GM23248 (cell line): ENCODE data around the gene CSRP2. TPM values are rescaled to one million over a fixed set of nuclear protein-coding genes. Genes with fewer than 3 reads are reported as not detected.

Experiments used
- DNase-seq: peaks from one replicate; pipeline ENCODE4 v3.0.0-alpha.2; 2015
- H2AFZ ChIP-seq: fragments of 200-600 bp; sonication (generic); 2 replicates; pipeline ENCODE4 v1.6.1; 2016; ENCODE audit warnings: antibody characterized with exemption
- H3F3A ChIP-seq: fragments of 200-600 bp; sonication (generic); 2 replicates; pipeline ENCODE4 v1.6.1; 2016; ENCODE audit warnings: mild to moderate bottlenecking, antibody characterized with exemption, mixed run types; ENCODE audit not compliant: insufficient read depth
- H3K27ac ChIP-seq: fragments of 200-600 bp; sonication (generic); 2 replicates; pipeline ENCODE4 v1.5.1; 2016; ENCODE audit warnings: mild to moderate bottlenecking
- H3K27me3 ChIP-seq: fragments of 200-600 bp; sonication (generic); replicated peaks from 2 replicates; pipeline ENCODE4 v1.6.1; 2016; ENCODE audit warnings: mild to moderate bottlenecking; ENCODE audit not compliant: insufficient read depth
- H3K36me3 ChIP-seq: fragments of 200-600 bp; sonication (generic); 2 replicates; pipeline ENCODE4 v1.6.1; 2016; ENCODE audit warnings: low read depth, mild to moderate bottlenecking
- H3K4me1 ChIP-seq: fragments of 200-600 bp; sonication (generic); 2 replicates; pipeline ENCODE4 v1.6.1; 2016; ENCODE audit warnings: mild to moderate bottlenecking; ENCODE audit not compliant: insufficient read depth
- H3K4me2 ChIP-seq: fragments of 200-600 bp; sonication (generic); one replicate; pipeline ENCODE4 v1.6.1; 2016; ENCODE audit warnings: mild to moderate bottlenecking; ENCODE audit not compliant: unreplicated experiment
- H3K4me3 ChIP-seq: fragments of 200-600 bp; sonication (generic); 2 replicates; pipeline ENCODE4 v1.5.1; 2016; ENCODE audit warnings: mild to moderate bottlenecking
- H3K79me2 ChIP-seq: fragments of 200-600 bp; sonication (generic); 2 replicates; pipeline ENCODE4 v1.6.1; 2016; ENCODE audit warnings: mild to moderate bottlenecking; ENCODE audit not compliant: insufficient read depth
- H3K9ac ChIP-seq: fragments of 200-600 bp; sonication (generic); 2 replicates; pipeline ENCODE4 v1.6.1; 2016; ENCODE audit warnings: mild to moderate bottlenecking
- H3K9me2 ChIP-seq: fragments of 200-600 bp; sonication (generic); 2 replicates; pipeline ENCODE4 v1.6.1; 2016; ENCODE audit warnings: mixed run types, mild to moderate bottlenecking, moderate library complexity; ENCODE audit not compliant: insufficient read depth
- H3K9me3 ChIP-seq: fragments of 200-600 bp; sonication (generic); one replicate; pipeline ENCODE4 v1.6.1; 2017; ENCODE audit warnings: low read depth
- H4K20me1 ChIP-seq: fragments of 200-600 bp; sonication (generic); 2 replicates; pipeline ENCODE4 v1.6.0; 2016; ENCODE audit not compliant: insufficient read depth
- EZH2 ChIP-seq: fragments of 200-600 bp; sonication (generic); IDR thresholded peaks from 2 replicates; pipeline ENCODE4 v1.6.1; 2018; ENCODE audit warnings: antibody characterized with exemption, mild to moderate bottlenecking; ENCODE audit not compliant: insufficient read depth, poor library complexity, severe bottlenecking
- EZH2phosphoT487 ChIP-seq: fragments of 200-600 bp; sonication (generic); IDR thresholded peaks from 2 replicates; pipeline ENCODE4 v1.6.1; 2018; ENCODE audit warnings: antibody characterized with exemption, moderate library complexity, mild to moderate bottlenecking, low read depth; ENCODE audit not compliant: insufficient read depth
- WGBS, 2 experiments: methylation state at CpG; one replicate each; pipeline ENCODE4 v1.1.6; 2015 to 2017; ENCODE audit warnings: low lambda C conversion rate in 2 of 2, low coverage in 1 of 2; ENCODE audit errors: missing lambda C conversion rate in 2 of 2; 5-methylcytosine and 5-hydroxymethylcytosine counted together
- in situ Hi-C: fragments of 300-500 bp; cut with MboI; formaldehyde crosslinking; loops from 2 replicates; pipeline ENCODE4 v1.15.0; 2020
- polyA plus RNA-seq: library from polyadenylated mRNA; unstranded; fragments of >200 nt; fragmentation: Nextera tagmentation; extraction: Ambion mirVana; gene quantifications from 2 replicates; pipeline ENCODE4 v1.2.1, GENCODE V29; 2016
- total RNA-seq: library from RNA; depleted of rRNA; stranded (reverse); fragments of >200 nt; shearing (Covaris generic); gene quantifications from 2 replicates; pipeline ENCODE4 v1.2.3, GENCODE V29; 2014

Gene CSRP2
- total and polyA plus RNA-seq, 2 experiments from 2014 or later: 53.0 to 80.5 TPM

DNA sequence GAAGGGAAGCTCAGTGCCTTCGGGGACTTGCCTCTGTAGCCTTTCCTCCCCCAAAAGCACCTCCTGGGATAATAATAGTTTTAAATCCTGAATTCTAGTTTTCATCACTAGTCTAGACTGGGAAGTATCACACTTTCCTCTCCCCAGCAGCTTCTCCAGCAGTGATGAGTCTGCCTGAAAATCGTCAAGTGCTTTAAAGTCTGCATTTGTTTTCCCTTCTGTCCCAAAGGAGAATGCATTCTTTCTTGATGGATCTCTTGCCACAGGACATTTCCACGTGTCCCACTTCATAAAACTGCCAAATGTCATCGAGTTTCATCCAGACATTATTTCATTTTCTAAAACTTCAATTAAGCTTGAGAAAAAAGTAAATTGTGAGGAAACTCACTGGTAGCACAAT lies 15.0 kb downstream of the CSRP2 start:
- TF ChIP-seq EZH2 (no peak), EZH2phosphoT487 (peak; percentile 83; the same call in 1 of the 2 replicates)
- Histone ChIP-seq H3K9ac (peak overlapping the region; percentile 61), H3K27ac (peak overlapping the region; percentile 87), H3K27me3 (no peaks in the 10 kb centered on the region), H3K4me1 (peaks cover 31% of the 10 kb centered on the region), H3K9me3 (no peaks in the 10 kb centered on the region), H2AFZ (no peak overlapping the region), H3K9me2 (no peaks in the 10 kb centered on the region), H3F3A (peaks cover 50% of the 10 kb centered on the region), H3K4me2 (peak overlapping the region; percentile 76), H3K79me2 (no peaks in the 10 kb centered on the region), H3K36me3 (no peaks in the 10 kb centered on the region), H4K20me1 (no peaks in the 10 kb centered on the region), H3K4me3 (peak overlapping the region; percentile 60)
- 1 to 2% methylated on average over 4 of the region's 4 CpGs for WGBS, 2 experiments
- DNase-seq: peak; percentile 80
- in situ Hi-C loops: no loop called here

DNA sequence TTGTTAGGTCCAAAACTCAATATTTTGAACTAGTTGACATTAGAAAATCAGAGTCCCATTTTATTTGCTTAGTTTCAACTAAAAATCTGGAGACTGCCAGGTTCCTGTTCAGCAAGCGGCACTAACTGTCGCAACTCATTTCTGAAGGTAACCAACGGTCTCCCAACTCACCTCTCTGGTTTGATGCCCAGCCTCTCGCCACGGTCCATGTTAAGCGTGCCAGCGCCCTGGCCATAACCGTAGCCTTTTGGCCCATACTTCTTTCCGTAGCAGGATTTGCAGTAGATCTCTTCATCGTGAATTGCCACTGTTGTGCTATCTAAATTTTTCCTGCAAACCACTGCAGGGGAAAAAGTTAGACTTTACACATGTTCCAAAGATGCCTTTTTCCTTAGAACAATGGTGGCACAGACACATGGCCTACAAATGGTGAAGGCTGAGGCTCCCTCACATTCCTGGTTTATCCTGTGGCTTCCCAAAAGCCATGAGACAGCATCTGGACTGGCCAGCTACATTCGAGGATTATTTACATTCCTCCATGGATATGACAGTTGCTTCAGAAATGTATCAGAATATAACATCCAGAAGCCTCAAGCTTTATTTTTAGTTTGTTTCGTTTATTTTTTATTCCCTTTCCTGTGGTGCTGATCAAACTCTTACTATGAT lies 15.7 kb downstream of the CSRP2 start:
- peak overlapping the region; percentile 60 for H3K4me3 ChIP-seq
- peaks cover 50% of the 10 kb centered on the region for H3F3A ChIP-seq
- no peak for TF ChIP-seq EZH2phosphoT487
- no peaks in the 10 kb centered on the region for H3K9me2 ChIP-seq
- H3K9me3 ChIP-seq: no peaks in the 10 kb centered on the region
- peak overlapping the region; percentile 87 for H3K27ac ChIP-seq
- H3K36me3 ChIP-seq: no peaks in the 10 kb centered on the region
- H3K4me1 ChIP-seq: peaks cover 31% of the 10 kb centered on the region
- no peaks in the 10 kb centered on the region for H3K79me2 ChIP-seq
- H3K4me2 ChIP-seq: peak overlapping the region; percentile 76
- H2AFZ ChIP-seq: no peak overlapping the region
- WGBS, 2 experiments: 77 to 78% methylated on average over 12 of the region's 12 CpGs
- in situ Hi-C loops: no loop called here
- H4K20me1 ChIP-seq: no peaks in the 10 kb centered on the region
- peak; percentile 87 for DNase-seq
- peak overlapping the region; percentile 61 for H3K9ac ChIP-seq
- H3K27me3 ChIP-seq: no peaks in the 10 kb centered on the region

DNA sequence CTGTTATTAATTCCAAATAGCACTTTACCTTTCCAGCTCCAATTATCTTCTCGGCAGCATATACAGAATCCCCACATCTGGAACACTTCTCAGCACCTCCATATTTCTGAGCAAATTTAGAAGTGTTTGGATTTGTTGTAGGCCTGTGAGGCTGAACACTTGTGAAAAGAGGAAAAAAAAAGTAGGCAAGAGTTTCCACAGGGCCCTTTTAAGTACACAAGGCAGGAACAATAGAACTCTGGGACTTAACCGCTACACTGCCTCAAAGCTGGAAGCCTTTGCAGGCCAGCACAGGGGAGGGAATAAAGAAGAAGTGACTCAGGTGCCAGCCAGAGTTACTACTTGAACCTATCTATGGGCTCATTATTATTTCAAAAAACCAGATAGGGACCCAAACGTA lies 18.6 kb downstream of the CSRP2 start:
- no peaks in the 10 kb centered on the region for H3K27me3 ChIP-seq
- H4K20me1 ChIP-seq: no peaks in the 10 kb centered on the region
- H3K4me3 ChIP-seq: no peak overlapping the region
- H3K79me2 ChIP-seq: no peaks in the 10 kb centered on the region
- no peak overlapping the region for H3K27ac ChIP-seq
- H3K9ac ChIP-seq: no peak overlapping the region
- H3K9me2 ChIP-seq: no peaks in the 10 kb centered on the region
- no peak for DNase-seq
- H3K36me3 ChIP-seq: peaks cover 5% of the 10 kb centered on the region
- H2AFZ ChIP-seq: no peak overlapping the region
- H3F3A ChIP-seq: peaks cover 47% of the 10 kb centered on the region
- H3K9me3 ChIP-seq: no peaks in the 10 kb centered on the region
- in situ Hi-C loops: no loop called here
- H3K4me2 ChIP-seq: no peak overlapping the region
- H3K4me1 ChIP-seq: peaks cover 29% of the 10 kb centered on the region
- TF ChIP-seq EZH2phosphoT487 (no peak), EZH2 (no peak)
- 96 to 97% methylated on average over 3 of the region's 3 CpGs for WGBS, 2 experiments

DNA sequence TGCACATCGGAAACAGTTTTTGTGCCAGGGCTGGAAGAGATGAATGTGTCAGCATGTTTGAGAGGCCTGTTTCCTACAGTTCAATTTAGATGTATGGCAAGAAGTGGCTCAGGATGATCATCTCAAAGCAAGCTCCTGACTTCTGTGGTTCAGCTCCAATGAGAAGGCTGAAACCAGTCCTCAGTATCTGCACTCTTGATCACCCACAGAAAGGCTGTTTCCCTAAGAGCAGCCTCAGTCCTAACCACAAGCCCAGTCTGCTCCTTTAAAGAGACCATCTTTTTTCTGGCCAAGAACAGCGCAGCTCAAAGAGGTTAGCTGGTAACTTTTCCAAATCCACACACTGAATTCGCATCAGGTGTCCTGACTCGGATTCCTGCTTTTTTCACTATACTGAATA lies 19.2 kb downstream of the CSRP2 start:
- H3K9me2 ChIP-seq: no peaks in the 10 kb centered on the region
- H3K4me2 ChIP-seq: no peak overlapping the region
- H3F3A ChIP-seq: peaks cover 41% of the 10 kb centered on the region
- DNase-seq: no peak
- no peaks in the 10 kb centered on the region for H3K27me3 ChIP-seq
- TF ChIP-seq EZH2phosphoT487 (no peak), EZH2 (no peak)
- peaks cover 23% of the 10 kb centered on the region for H3K4me1 ChIP-seq
- WGBS, 2 experiments: 88 to 89% methylated on average over 4 of the region's 4 CpGs
- peaks cover 5% of the 10 kb centered on the region for H3K36me3 ChIP-seq
- no peak overlapping the region for H3K27ac ChIP-seq
- H4K20me1 ChIP-seq: no peaks in the 10 kb centered on the region
- no peak overlapping the region for H3K4me3 ChIP-seq
- no peaks in the 10 kb centered on the region for H3K79me2 ChIP-seq
- in situ Hi-C loops: no loop called here
- no peaks in the 10 kb centered on the region for H3K9me3 ChIP-seq
- H2AFZ ChIP-seq: no peak overlapping the region
- no peak overlapping the region for H3K9ac ChIP-seq
